B cell (primary cell): ENCODE data around the gene BCAR3. TPM values are rescaled to one million over a fixed set of nuclear protein-coding genes. Genes with fewer than 3 reads are reported as not detected.

Source experiments
- ATAC-seq: fragments of 200-7000 bp; cut with Tn5 transposase; one replicate; pipeline ENCODE4 v1.10.0; 2021; ENCODE audit warnings: low read depth, mild to moderate bottlenecking, moderate number of reproducible peaks, moderate library complexity
- CTCF ChIA-PET: fragments of 350-600 bp; sonication (Branson Sonifier 250); formaldehyde crosslinking; loops from one replicate; lab custom pipeline; 2021; ENCODE audit warnings: antibody characterized with exemption, inconsistent platforms; lab: Charles Lee
- POLR2A ChIA-PET: fragments of 350-600 bp; sonication (Branson Sonifier 250); formaldehyde crosslinking; loops from one replicate; lab custom pipeline; 2021; ENCODE audit warnings: antibody characterized with exemption; lab: Charles Lee
- DNase-seq: peaks from one replicate; pipeline ENCODE4 v3.0.0; 2013
- H2AFZ ChIP-seq: 2 replicates; pipeline ENCODE4 v1.6.1; 2012; ENCODE audit warnings: mild to moderate bottlenecking, low read depth, low read length; ENCODE audit not compliant: insufficient read depth, poor library complexity, severe bottlenecking
- H3K27ac ChIP-seq, 2 donors: 1 replicate in 1 of 2; 2 replicates in 1 of 2; pipeline ENCODE4 v1.5.1; 2012 to 2013; ENCODE audit warnings: low read length in 2 of 2, mild to moderate bottlenecking in 2 of 2, moderate library complexity in 1 of 2
- H3K27me3 ChIP-seq, 4 experiments: fragments of 200-600 bp in 1 of 4; sonication (generic) in 1 of 4; replicated peaks in 1 of 4; 1 replicate in 2 of 4; 2 replicates in 2 of 4; pipeline versions ENCODE4 v1.6.1 to v1.7.0; 2013 to 2016; ENCODE audit warnings: low read length in 3 of 4, mild to moderate bottlenecking in 2 of 4, mixed read lengths in 1 of 4, moderate library complexity in 1 of 4; ENCODE audit not compliant: insufficient read depth in 4 of 4, control insufficient read depth in 3 of 4; ENCODE audit errors: control extremely low read depth in 1 of 4
- H3K36me3 ChIP-seq, 2 experiments: replicated peaks in 1 of 2; 1 replicate in 1 of 2; 2 replicates in 1 of 2; pipeline versions ENCODE4 v1.6.1 to v1.7.1; 2013; ENCODE audit warnings: low read length in 1 of 2; ENCODE audit not compliant: insufficient read depth in 2 of 2, control insufficient read depth in 1 of 2; ENCODE audit errors: control extremely low read depth in 1 of 2, extremely low read depth in 1 of 2
- H3K4me1 ChIP-seq, 2 donors: fragments of 200-600 bp in 1 of 2; sonication (generic) in 1 of 2; 1 replicate in 1 of 2; 2 replicates in 1 of 2; pipeline versions ENCODE4 v1.5.1 to v1.6.1; 2013 to 2017; ENCODE audit warnings: low read length in 2 of 2; ENCODE audit not compliant: control insufficient read depth in 2 of 2, insufficient read depth in 2 of 2
- H3K4me2 ChIP-seq: replicated peaks from 2 replicates; pipeline ENCODE3; 2012; ENCODE audit warnings: mild to moderate bottlenecking, low read depth, low read length; ENCODE audit not compliant: poor library complexity, severe bottlenecking
- H3K4me3 ChIP-seq, 5 experiments: fragments of 200-600 bp in 1 of 5; sonication (generic) in 1 of 5; 1 replicate in 3 of 5; 2 replicates in 2 of 5; pipeline versions ENCODE4 v1.5.1 to v1.7.0; 2011 to 2016; ENCODE audit warnings: low read length in 4 of 5, mild to moderate bottlenecking in 4 of 5, low read depth in 2 of 5, control low read depth in 1 of 5, moderate library complexity in 1 of 5; ENCODE audit not compliant: insufficient read depth in 1 of 5; ENCODE audit errors: control extremely low read depth in 1 of 5, extremely low read depth in 1 of 5
- H3K79me2 ChIP-seq: fragments of 200-600 bp; sonication (generic); one replicate; pipeline ENCODE4 v1.6.0; 2016; ENCODE audit warnings: low read length; ENCODE audit not compliant: control insufficient read depth, insufficient read depth
- H3K9ac ChIP-seq: fragments of 200-600 bp; sonication (generic); 2 replicates; pipeline ENCODE4 v1.6.1; 2017; ENCODE audit warnings: mild to moderate bottlenecking, low read length, moderate library complexity
- H3K9me3 ChIP-seq, 3 donors: one replicate each; pipeline versions ENCODE4 v1.6.1 to v1.7.1; 2013; ENCODE audit warnings: low read length in 2 of 3; ENCODE audit not compliant: control insufficient read depth in 2 of 3, insufficient read depth in 1 of 3; ENCODE audit errors: control extremely low read depth in 1 of 3
- H4K20me1 ChIP-seq: 2 replicates; pipeline ENCODE4 v1.6.0; 2012; ENCODE audit warnings: mild to moderate bottlenecking, low read length; ENCODE audit not compliant: insufficient read depth, control insufficient read depth, poor library complexity, severe bottlenecking
- H3K27ac Mint-ChIP-seq: one replicate; pipeline ENCODE4 v1.8.0; 2021; ENCODE audit warnings: mixed read lengths
- H3K27me3 Mint-ChIP-seq: one replicate; pipeline ENCODE4 v1.8.0; 2021; ENCODE audit warnings: mixed read lengths
- H3K4me1 Mint-ChIP-seq: one replicate; pipeline ENCODE4 v1.8.0; 2021; ENCODE audit warnings: mixed read lengths
- H3K4me3 Mint-ChIP-seq: one replicate; pipeline ENCODE4 v1.8.0; 2021; ENCODE audit warnings: mixed read lengths
- H3K9me3 Mint-ChIP-seq: one replicate; pipeline ENCODE4 v1.8.0; 2022; ENCODE audit warnings: mixed read lengths; ENCODE audit not compliant: insufficient read depth
- CTCF ChIP-seq: fragments of 200-600 bp; IDR thresholded peaks from one replicate; pipeline ENCODE4 v1.8.0; 2022; ENCODE audit warnings: antibody characterized with exemption, mild to moderate bottlenecking
- EZH2 ChIP-seq: IDR thresholded peaks from 2 replicates; pipeline ENCODE4 v1.6.1; 2012; ENCODE audit warnings: borderline replicate concordance, low read depth, mild to moderate bottlenecking, moderate library complexity, low read length; ENCODE audit not compliant: insufficient read depth, poor library complexity, severe bottlenecking
- WGBS: methylation state at CpG from one replicate; pipeline ENCODE4 v1.1.5; 2013; ENCODE audit warnings: missing lambda C conversion rate; ENCODE audit not compliant: insufficient coverage; 5-methylcytosine and 5-hydroxymethylcytosine counted together
- intact Hi-C: fragments of 100-400 bp; cut with micrococcal nuclease; formaldehyde crosslinking; loops from one replicate; pipeline ENCODE4 v1.10.0; 2022
- polyA plus RNA-seq: library from polyadenylated mRNA; depleted of rRNA; stranded (reverse); fragments of >200 nt; gene quantifications from 2 replicates; pipeline ENCODE4 v1.2.3, GENCODE V29; 2012
- total RNA-seq, 2 donors: library from RNA; stranded (reverse); fragments of 120-200 nt in 1 of 2; gene quantifications; 1 replicate in 1 of 2; 2 replicates in 1 of 2; pipeline versions ENCODE4 v1.2.3 to v1.2.4, GENCODE V29; 2013 to 2022

BCAR3 gene
- total and polyA plus RNA-seq, 2 donors (not counting 1 experiment from before 2014, with no cell fraction given), result 6.7 to 13.0 TPM

DNA sequence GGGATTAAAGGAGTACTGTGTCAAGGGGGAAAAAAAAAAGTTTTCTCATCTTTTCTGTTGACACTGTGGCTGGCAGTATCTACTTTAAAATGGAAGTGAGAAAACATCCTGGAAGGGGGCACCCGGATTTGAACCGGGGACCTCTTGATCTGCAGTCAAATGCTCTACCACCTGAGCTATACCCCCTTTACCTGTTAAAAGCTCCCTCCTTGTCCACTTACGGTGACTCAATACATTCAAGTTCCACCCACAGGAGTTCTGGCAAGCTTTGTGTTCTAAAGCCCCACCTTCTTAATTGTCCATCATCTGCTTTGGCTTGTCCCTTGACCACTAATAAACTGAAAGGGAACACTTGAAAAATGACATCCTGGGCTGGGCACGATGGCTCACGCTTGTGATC lies 165.5 kb downstream of the BCAR3 start:
- no peaks in the 10 kb centered on the region for H3K79me2 ChIP-seq
- H3K4me3 ChIP-seq, result no peak overlapping the region
- no peak overlapping the region for H3K27ac ChIP-seq
- 81% methylated on average over 4 of the region's 5 CpGs for WGBS
- Mint-ChIP-seq H3K27ac (no peak overlapping the region), H3K27me3 (no peaks in the 10 kb centered on the region), H3K4me3 (no peak overlapping the region), H3K4me1 (no peaks in the 10 kb centered on the region), H3K9me3 (no peaks in the 10 kb centered on the region)
- intact Hi-C loops, result no loop called here
- ATAC-seq (no peak), DNase-seq (no peak)
- no peak overlapping the region for H3K9ac ChIP-seq
- H3K27me3 ChIP-seq, result no peaks in the 10 kb centered on the region
- no peak overlapping the region for H2AFZ ChIP-seq
- CTCF ChIA-PET, result no interaction called here
- POLR2A ChIA-PET, result no interaction called here
- no peaks in the 10 kb centered on the region for H3K4me1 ChIP-seq
- H4K20me1 ChIP-seq, result no peaks in the 10 kb centered on the region
- H3K4me2 ChIP-seq, result no peak overlapping the region
- H3K9me3 ChIP-seq, result no peaks in the 10 kb centered on the region
- TF ChIP-seq EZH2 (no peak), CTCF (no peak)
- H3K36me3 ChIP-seq, result no peaks in the 10 kb centered on the region

Other genes starting within 250 kb of the BCAR3 start
- gene FNBP1L, start 233.7 kb downstream of the BCAR3 start, total RNA-seq, result 5.4 and 5.7 TPM in 2 replicates
- gene FNBP1L, start 233.7 kb downstream of the BCAR3 start, polyA plus RNA-seq, result 0.86 and 2.2 TPM in 2 replicates
- 58.3 and 62.1 TPM in 2 replicates for gene DNTTIP2, start 197.4 kb upstream of the BCAR3 start, total RNA-seq
- gene DNTTIP2, start 197.4 kb upstream of the BCAR3 start, polyA plus RNA-seq, result 13.6 and 28.7 TPM in 2 replicates
- 10.7 and 12.4 TPM in 2 replicates for gene GCLM, start 227.6 kb upstream of the BCAR3 start, total RNA-seq
- gene GCLM, start 227.6 kb upstream of the BCAR3 start, polyA plus RNA-seq, result 1.3 and 1.7 TPM in 2 replicates